HEK293T (cell line): ENCODE data around the gene ZBTB38.

Source experiments
- CTCF ChIA-PET: fragments of 350-600 bp; formaldehyde crosslinking; extraction: SDS; loops from one replicate; lab custom pipeline; 2021; ENCODE audit warnings: antibody characterized with exemption, inconsistent platforms; lab: Yijun Ruan, JAX
- POLR2A ChIA-PET: fragments of 350-600 bp; formaldehyde crosslinking; extraction: SDS; loops from one replicate; lab custom pipeline; 2020; ENCODE audit warnings: antibody characterized with exemption, inconsistent platforms; lab: Yijun Ruan, JAX
- DNase-seq: peaks from one replicate; pipeline ENCODE4 v3.0.0; 2012; ENCODE audit warnings: mixed read lengths; ENCODE audit errors: extremely low spot score
- ARNT ChIP-seq: fragments of 450-650 bp; IDR thresholded peaks from 2 replicates; pipeline ENCODE4 v1.6.1; 2017; ENCODE audit warnings: mild to moderate bottlenecking
- BHLHE40 ChIP-seq: fragments of 450-650 bp; IDR thresholded peaks from 2 replicates; pipeline ENCODE4 v1.6.1; 2016; ENCODE audit warnings: mild to moderate bottlenecking, moderate library complexity, borderline replicate concordance
- CTBP1 ChIP-seq: fragments of 450-650 bp; IDR thresholded peaks from 2 replicates; pipeline ENCODE4 v1.6.1; 2016; ENCODE audit warnings: borderline replicate concordance
- ELF4 ChIP-seq: fragments of 450-650 bp; IDR thresholded peaks from 2 replicates; pipeline ENCODE4 v1.6.1; 2017; ENCODE audit warnings: antibody characterized with exemption
- FOXA1 ChIP-seq: fragments of 450-650 bp; IDR thresholded peaks from 2 replicates; pipeline ENCODE4 v1.6.1; 2016; ENCODE audit warnings: mild to moderate bottlenecking
- FOXK2 ChIP-seq: fragments of 450-650 bp; IDR thresholded peaks from 2 replicates; pipeline ENCODE4 v1.6.1; 2016; ENCODE audit warnings: mild to moderate bottlenecking
- FOXM1 ChIP-seq: fragments of 450-650 bp; IDR thresholded peaks from 2 replicates; pipeline ENCODE4 v1.6.1; 2017; ENCODE audit warnings: mild to moderate bottlenecking, borderline replicate concordance
- HDGF ChIP-seq: fragments of 450-650 bp; IDR thresholded peaks from 2 replicates; pipeline ENCODE4 v1.6.1; 2017; ENCODE audit warnings: antibody characterized with exemption, borderline replicate concordance
- L3MBTL2 ChIP-seq: fragments of 450-650 bp; conservative IDR thresholded peaks from 2 replicates; pipeline ENCODE4 v1.6.1; 2016; ENCODE audit warnings: mild to moderate bottlenecking
- LEF1 ChIP-seq: fragments of 450-650 bp; IDR thresholded peaks from 2 replicates; pipeline ENCODE4 v1.6.1; 2017; ENCODE audit warnings: mild to moderate bottlenecking, borderline replicate concordance
- NFRKB ChIP-seq: fragments of 450-650 bp; IDR thresholded peaks from 2 replicates; pipeline ENCODE4 v1.6.1; 2016; ENCODE audit warnings: mild to moderate bottlenecking, moderate library complexity
- SP1 ChIP-seq: fragments of 450-650 bp; IDR thresholded peaks from 2 replicates; pipeline ENCODE4 v1.6.1; 2017
- SUZ12 ChIP-seq: fragments of 450-650 bp; IDR thresholded peaks from 2 replicates; pipeline ENCODE4 v1.6.1; 2016; ENCODE audit warnings: mild to moderate bottlenecking
- TARDBP ChIP-seq: fragments of 450-650 bp; IDR thresholded peaks from 2 replicates; pipeline ENCODE4 v1.6.1; 2016
- ZNF384 ChIP-seq: fragments of 450-650 bp; IDR thresholded peaks from 2 replicates; pipeline ENCODE4 v1.6.1; 2016
- TF ChIP-seq, protein P1 (sequence below): fragments of 450-650 bp; IDR thresholded peaks from 2 replicates; pipeline ENCODE4 v1.6.1; 2016

ZBTB38 gene

DNA sequence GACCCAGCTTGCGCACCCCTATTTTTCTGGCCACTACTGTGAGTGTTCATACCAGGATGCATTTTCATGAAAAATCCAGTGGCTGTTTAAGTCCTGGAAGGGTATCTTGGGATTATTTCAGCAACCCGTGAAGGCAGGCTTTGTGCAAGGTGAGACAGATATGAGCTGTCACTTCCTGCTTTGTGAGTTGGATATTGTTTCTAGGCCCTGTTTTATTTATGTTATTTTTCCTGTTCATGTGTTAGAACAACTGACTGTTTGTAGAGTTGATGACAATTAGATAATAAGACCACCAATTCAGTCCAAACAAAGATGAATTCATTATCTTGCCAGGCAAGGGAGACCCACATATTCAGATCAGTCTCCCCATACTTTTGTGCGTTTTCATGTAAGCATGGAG is 42.5 kb downstream of the ZBTB38 start:
- POLR2A ChIA-PET, result interaction anchor here (1.0 to 1.4 kb wide), 5 partner anchors 8 to 98 kb away, joined by 3 to 6 read pairs (median 4); no protein-coding TSS in a partner anchor
- CTCF ChIA-PET, result no interaction called here
- TF ChIP-seq FOXA1, result no peak
- TF ChIP-seq FOXM1, result no peak
- TF ChIP-seq SP1, result no peak
- no peak for TF ChIP-seq SUZ12
- TF ChIP-seq TARDBP, result no peak
- no peak for TF ChIP-seq ZNF384
- no peak for TF ChIP-seq LEF1
- TF ChIP-seq NFRKB, result no peak
- no peak for TF ChIP-seq CTBP1
- TF ChIP-seq, protein P1, sequence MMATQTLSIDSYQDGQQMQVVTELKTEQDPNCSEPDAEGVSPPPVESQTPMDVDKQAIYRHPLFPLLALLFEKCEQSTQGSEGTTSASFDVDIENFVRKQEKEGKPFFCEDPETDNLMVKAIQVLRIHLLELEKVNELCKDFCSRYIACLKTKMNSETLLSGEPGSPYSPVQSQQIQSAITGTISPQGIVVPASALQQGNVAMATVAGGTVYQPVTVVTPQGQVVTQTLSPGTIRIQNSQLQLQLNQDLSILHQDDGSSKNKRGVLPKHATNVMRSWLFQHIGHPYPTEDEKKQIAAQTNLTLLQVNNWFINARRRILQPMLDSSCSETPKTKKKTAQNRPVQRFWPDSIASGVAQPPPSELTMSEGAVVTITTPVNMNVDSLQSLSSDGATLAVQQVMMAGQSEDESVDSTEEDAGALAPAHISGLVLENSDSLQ, result no peak
- no peak for DNase-seq

- POLR2A ChIA-PET, result interaction anchor here (1.0 to 1.4 kb wide), 6 partner anchors 7 to 99 kb away, joined by 3 to 6 read pairs (median 4); no protein-coding TSS in a partner anchor
- CTCF ChIA-PET, result no interaction called here
- no peak for TF ChIP-seq SP1
- TF ChIP-seq TARDBP, result no peak
- no peak for TF ChIP-seq ARNT
- no peak for TF ChIP-seq LEF1
- TF ChIP-seq, protein P1, result no peak
- TF ChIP-seq FOXA1, result no peak
- TF ChIP-seq SUZ12, result no peak
- no peak for TF ChIP-seq ELF4
- no peak for TF ChIP-seq FOXK2
- TF ChIP-seq NFRKB, result no peak
- TF ChIP-seq FOXM1, result no peak
- TF ChIP-seq HDGF, result no peak
- TF ChIP-seq L3MBTL2, result no peak
- TF ChIP-seq ZNF384, result no peak
- no peak for TF ChIP-seq CTBP1
- no peak for TF ChIP-seq BHLHE40
- no peak for DNase-seq
Observed at GRCh38 chr3:141411251-141411771, 43.0 kb downstream of the ZBTB38 start.

- POLR2A ChIA-PET, result interaction anchor here (1.2 to 1.3 kb wide), 2 partner anchors 10 to 26 kb away, joined by 3 read pairs; no protein-coding TSS in a partner anchor
- DNase-seq, result peak; percentile 66
- TF ChIP-seq FOXM1 (no peak), CTBP1 (no peak), ZNF384 (peak; percentile 53), NFRKB (peak; percentile 32; the same call in 1 of the 2 replicates), ARNT (no peak), TARDBP (no peak), FOXK2 (no peak)
- TF ChIP-seq, protein P1, result peak; percentile 33; the same call in 1 of the 2 replicates
- CTCF ChIA-PET, result interaction anchor here (0.6 to 1.3 kb wide), 2 partner anchors 20 to 449 kb away, joined by 3 to 17 read pairs; no protein-coding TSS in a partner anchor
Observed at GRCh38 chr3:141412087-141412935, 44.0 kb downstream of the ZBTB38 start.

GRCh38 chr3:141412936-141413354 is 44.6 kb downstream of the ZBTB38 start:
- ChIA-PET POLR2A (interaction anchor here (1.2 to 1.3 kb wide), 2 partner anchors 11 to 27 kb away, joined by 3 read pairs; no protein-coding TSS in a partner anchor), CTCF (interaction anchor here (0.6 to 1.3 kb wide), 2 partner anchors 19 to 448 kb away, joined by 3 to 17 read pairs; no protein-coding TSS in a partner anchor)
- TF ChIP-seq ELF4 (no peak), L3MBTL2 (no peak), FOXA1 (no peak), SUZ12 (no peak), ARNT (no peak), BHLHE40 (no peak), TARDBP (no peak), LEF1 (no peak), CTBP1 (no peak), SP1 (no peak), FOXM1 (no peak)
- TF ChIP-seq, protein P1, result no peak
- no peak for DNase-seq

- CTCF ChIA-PET, result no interaction called here
- POLR2A ChIA-PET, result no interaction called here
Observed at GRCh38 chr3:141413391-141413790, 45.1 kb downstream of the ZBTB38 start.

More at GRCh38 chr3:141413391-141413790, 45.1 kb downstream of the ZBTB38 start:
- DNase-seq, result no peak
- TF ChIP-seq SUZ12, result no peak
- TF ChIP-seq HDGF, result no peak
- TF ChIP-seq ZNF384, result no peak
- no peak for TF ChIP-seq FOXK2
- TF ChIP-seq L3MBTL2, result no peak
- TF ChIP-seq SP1, result no peak
- no peak for TF ChIP-seq BHLHE40
- TF ChIP-seq, protein P1, result no peak
- no peak for TF ChIP-seq LEF1
- no peak for TF ChIP-seq CTBP1
- no peak for TF ChIP-seq ELF4
- no peak for TF ChIP-seq TARDBP
- TF ChIP-seq NFRKB, result no peak
- TF ChIP-seq FOXM1, result no peak
- no peak for TF ChIP-seq FOXA1
- no peak for TF ChIP-seq ARNT
